Glutamatergic neuron (in vitro differentiated cells): ENCODE results near the gene SNAI3. TPM values are rescaled to one million over a fixed set of nuclear protein-coding genes. Genes with fewer than 3 reads are reported as not detected.

Source experiments
- DNase-seq: peaks from one replicate; pipeline ENCODE4 v3.0.0; 2022
- H3K27ac Mint-ChIP-seq: one replicate; pipeline ENCODE4 v1.8.0; 2020; ENCODE audit warnings: mild to moderate bottlenecking, mixed read lengths, inconsistent platforms; ENCODE audit not compliant: unreplicated experiment
- H3K27me3 Mint-ChIP-seq: one replicate; pipeline ENCODE4 v1.8.0; 2020; ENCODE audit warnings: mild to moderate bottlenecking, moderate library complexity, mixed read lengths, inconsistent platforms; ENCODE audit not compliant: unreplicated experiment
- H3K36me3 Mint-ChIP-seq: one replicate; pipeline ENCODE4 v1.8.0; 2020; ENCODE audit warnings: mild to moderate bottlenecking, mixed read lengths, inconsistent platforms; ENCODE audit not compliant: unreplicated experiment
- H3K4me1 Mint-ChIP-seq: one replicate; pipeline ENCODE4 v1.8.0; 2020; ENCODE audit warnings: mild to moderate bottlenecking, low read depth, mixed read lengths, inconsistent platforms; ENCODE audit not compliant: unreplicated experiment
- H3K4me3 Mint-ChIP-seq: one replicate; pipeline ENCODE4 v1.8.0; 2020; ENCODE audit warnings: mild to moderate bottlenecking, mixed read lengths, inconsistent platforms; ENCODE audit not compliant: unreplicated experiment
- H3K9me3 Mint-ChIP-seq: one replicate; pipeline ENCODE4 v1.8.0; 2020; ENCODE audit warnings: mild to moderate bottlenecking, moderate library complexity, mixed read lengths, inconsistent platforms; ENCODE audit not compliant: unreplicated experiment
- total RNA-seq: library from RNA; stranded (reverse); fragmentation: NEBNext Ultra II Directional; extraction: Animal tissue kit (Norgen Biotek cat#: 25700); gene quantifications from one replicate; pipeline ENCODE4 v1.2.1, GENCODE V29; 2021; ENCODE audit not compliant: unreplicated experiment
- TF ChIP-seq, protein P1 (sequence below): fragments of 200-600 bp; sonication (generic); IDR thresholded peaks from one replicate; pipeline ENCODE4 v1.5.0; 2021; ENCODE audit not compliant: partially characterized antibody, unreplicated experiment

SNAI3 gene
- total RNA-seq, 1 donor from 2014 or later = not detected

DNA sequence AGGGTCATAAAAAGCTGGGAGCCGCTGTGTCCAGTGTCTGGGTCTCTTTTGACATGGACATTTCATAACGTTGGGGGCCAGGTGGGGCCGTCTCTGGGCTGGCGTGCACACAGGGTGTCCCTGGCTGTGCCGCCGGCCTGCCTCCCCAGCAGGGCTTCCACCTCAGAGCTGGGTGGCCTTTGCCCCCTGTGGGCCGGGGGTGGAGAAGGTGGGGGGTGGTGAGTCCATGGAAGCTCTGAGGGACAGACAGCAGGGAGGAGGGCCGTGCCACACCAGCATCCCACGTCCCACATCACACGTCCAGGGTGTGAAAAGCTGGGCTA, 908 bp upstream of the SNAI3 start:
- no peaks in the 10 kb centered on the region for H3K9me3 Mint-ChIP-seq
- TF ChIP-seq, protein P1, sequence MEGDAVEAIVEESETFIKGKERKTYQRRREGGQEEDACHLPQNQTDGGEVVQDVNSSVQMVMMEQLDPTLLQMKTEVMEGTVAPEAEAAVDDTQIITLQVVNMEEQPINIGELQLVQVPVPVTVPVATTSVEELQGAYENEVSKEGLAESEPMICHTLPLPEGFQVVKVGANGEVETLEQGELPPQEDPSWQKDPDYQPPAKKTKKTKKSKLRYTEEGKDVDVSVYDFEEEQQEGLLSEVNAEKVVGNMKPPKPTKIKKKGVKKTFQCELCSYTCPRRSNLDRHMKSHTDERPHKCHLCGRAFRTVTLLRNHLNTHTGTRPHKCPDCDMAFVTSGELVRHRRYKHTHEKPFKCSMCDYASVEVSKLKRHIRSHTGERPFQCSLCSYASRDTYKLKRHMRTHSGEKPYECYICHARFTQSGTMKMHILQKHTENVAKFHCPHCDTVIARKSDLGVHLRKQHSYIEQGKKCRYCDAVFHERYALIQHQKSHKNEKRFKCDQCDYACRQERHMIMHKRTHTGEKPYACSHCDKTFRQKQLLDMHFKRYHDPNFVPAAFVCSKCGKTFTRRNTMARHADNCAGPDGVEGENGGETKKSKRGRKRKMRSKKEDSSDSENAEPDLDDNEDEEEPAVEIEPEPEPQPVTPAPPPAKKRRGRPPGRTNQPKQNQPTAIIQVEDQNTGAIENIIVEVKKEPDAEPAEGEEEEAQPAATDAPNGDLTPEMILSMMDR = no peak
- DNase-seq = no peak
- no peaks in the 10 kb centered on the region for H3K36me3 Mint-ChIP-seq
- no peak overlapping the region for H3K4me3 Mint-ChIP-seq
- H3K27me3 Mint-ChIP-seq = peaks cover 10% of the 10 kb centered on the region
- H3K4me1 Mint-ChIP-seq = peaks cover 1% of the 10 kb centered on the region
- H3K27ac Mint-ChIP-seq = no peak overlapping the region

DNA sequence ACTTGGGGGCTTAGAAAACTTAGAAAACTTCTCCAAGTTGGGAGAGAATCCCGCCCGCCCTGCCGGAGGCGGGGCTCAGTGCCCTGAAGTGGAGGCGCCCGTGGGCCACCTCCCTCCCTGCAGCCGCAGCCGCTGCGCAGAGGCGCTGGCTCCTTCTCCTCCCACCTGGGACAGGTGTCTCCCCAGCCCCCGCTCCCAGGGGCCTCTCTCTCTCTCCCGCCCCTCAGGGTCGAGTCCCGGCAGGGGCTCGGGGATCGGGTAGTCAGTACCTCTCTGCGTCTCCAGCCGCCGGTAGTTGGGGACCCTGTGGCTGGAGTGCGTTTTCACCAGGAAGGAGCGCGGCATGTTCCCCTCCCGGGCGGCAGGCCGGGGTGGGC, 257 bp downstream of the SNAI3 start:
- H3K27ac Mint-ChIP-seq = no peak overlapping the region
- H3K9me3 Mint-ChIP-seq = no peaks in the 10 kb centered on the region
- peaks cover 1% of the 10 kb centered on the region for H3K4me1 Mint-ChIP-seq
- TF ChIP-seq, protein P1 = no peak
- H3K36me3 Mint-ChIP-seq = no peaks in the 10 kb centered on the region
- DNase-seq = no peak
- peaks cover 10% of the 10 kb centered on the region for H3K27me3 Mint-ChIP-seq
- no peak overlapping the region for H3K4me3 Mint-ChIP-seq

DNA sequence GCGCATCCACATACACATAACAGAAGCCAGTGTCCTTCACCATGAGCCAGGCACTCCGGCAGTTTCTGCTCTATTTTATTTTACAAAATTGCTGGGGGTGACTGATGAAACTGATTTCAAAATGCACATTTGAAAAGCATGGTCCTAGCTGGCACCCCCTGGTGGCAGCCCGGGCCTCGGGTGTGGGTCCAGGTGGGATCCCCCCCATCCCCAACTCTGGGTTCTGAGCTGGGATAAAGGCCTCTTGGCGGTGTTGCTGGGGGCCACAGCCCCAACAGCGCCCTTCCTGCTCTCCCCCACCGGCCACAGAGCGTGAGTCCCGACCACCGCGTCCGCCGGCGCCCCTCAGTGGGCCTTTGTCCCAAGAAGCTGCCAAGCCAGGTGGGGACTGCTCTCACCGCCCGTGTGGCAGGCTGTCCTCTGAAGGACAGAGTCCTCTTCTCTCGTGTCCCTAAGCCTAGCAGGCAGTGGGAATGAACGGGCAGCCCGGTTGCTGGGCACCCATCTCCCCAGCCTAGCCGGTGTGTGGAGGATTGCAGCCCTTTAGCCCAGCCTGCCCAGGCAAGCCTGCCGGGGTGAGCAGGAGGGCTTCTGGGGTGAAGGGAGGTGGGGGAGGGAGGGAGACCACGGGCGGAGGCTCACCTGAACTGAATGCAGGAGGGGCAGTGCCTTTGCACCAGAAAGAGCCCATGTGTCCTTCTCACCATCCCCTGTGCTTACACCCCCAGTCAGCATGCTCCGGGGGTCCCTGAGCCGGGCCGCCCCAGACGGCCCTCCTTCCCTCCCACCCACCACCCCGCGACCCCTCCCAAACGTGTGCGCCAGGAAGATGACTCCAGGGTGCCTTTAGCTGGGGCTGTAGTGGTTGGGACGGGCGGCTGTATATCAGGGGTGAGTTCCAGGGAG, 898 bp downstream of the SNAI3 start:
- DNase-seq = no peak
- H3K36me3 Mint-ChIP-seq = no peaks in the 10 kb centered on the region
- H3K27ac Mint-ChIP-seq = no peak overlapping the region
- no peaks in the 10 kb centered on the region for H3K9me3 Mint-ChIP-seq
- H3K4me1 Mint-ChIP-seq = peaks cover 1% of the 10 kb centered on the region
- TF ChIP-seq, protein P1 = peak; percentile 43
- H3K4me3 Mint-ChIP-seq = no peak overlapping the region
- H3K27me3 Mint-ChIP-seq = peaks cover 10% of the 10 kb centered on the region

DNA sequence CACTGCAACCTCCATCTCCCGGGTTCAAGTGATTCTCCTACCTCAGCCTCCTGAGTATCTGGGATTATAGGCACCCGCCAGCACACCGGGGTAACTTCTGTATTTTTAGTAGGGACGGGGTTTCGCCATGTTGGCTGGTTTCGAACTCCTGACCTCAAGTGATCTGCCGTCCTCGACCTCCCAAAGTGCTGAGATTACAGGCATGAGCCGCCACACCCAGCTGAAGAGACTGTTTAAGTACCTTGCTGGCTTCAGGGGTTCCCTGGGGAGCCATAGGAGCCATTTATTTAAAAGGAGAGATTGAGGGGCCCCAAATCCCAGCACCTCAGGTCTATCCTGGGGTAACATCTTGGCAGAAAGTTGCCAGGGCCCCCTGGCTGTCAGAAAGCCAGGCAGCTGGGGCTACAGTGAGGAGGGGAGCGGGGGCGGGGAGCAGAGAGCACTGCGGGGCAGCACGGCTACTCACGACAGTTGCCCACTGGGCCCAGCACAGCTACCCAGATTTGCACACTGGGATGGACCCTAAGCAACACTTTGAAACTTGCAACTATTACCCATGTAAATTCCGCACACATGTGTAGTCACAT, 1.6 kb downstream of the SNAI3 start:
- peaks cover 1% of the 10 kb centered on the region for H3K4me1 Mint-ChIP-seq
- no peaks in the 10 kb centered on the region for H3K36me3 Mint-ChIP-seq
- H3K9me3 Mint-ChIP-seq = no peaks in the 10 kb centered on the region
- H3K27ac Mint-ChIP-seq = no peak overlapping the region
- TF ChIP-seq, protein P1 = no peak
- peaks cover 10% of the 10 kb centered on the region for H3K27me3 Mint-ChIP-seq
- no peak overlapping the region for H3K4me3 Mint-ChIP-seq
- DNase-seq = no peak
